ENCODE data around the gene C9orf72. TPM values are rescaled to one million over a fixed set of nuclear protein-coding genes. Genes with fewer than 3 reads are reported as not detected.

C9orf72 gene
- total and polyA plus RNA-seq, 2 of the 8 experiments (the other 6 are each of a cell fraction or from before 2014, with no cell fraction given): 7.2 to 17.5 TPM

GRCh38 chr9:27581826-27582225 lies 8.5 kb upstream of the C9orf72 start:
- H2BK5ac ChIP-seq (ENCODE audit: low read depth, low read length): no peak overlapping the region
- no peak overlapping the region for H3K14ac ChIP-seq (ENCODE audit: insufficient read length)
- H3K36me3 ChIP-seq (ENCODE audit: control insufficient read depth in 2 of 4, insufficient read depth in 4 of 4, low read length in 3 of 4): no peaks in the 10 kb centered on the region
- DNase-seq (ENCODE audit: low read depth in 1 of 2, low spot score in 2 of 2): no peak
- no peaks in the 10 kb centered on the region for H3K79me2 ChIP-seq (ENCODE audit: control insufficient read depth in 1 of 2, insufficient read depth in 2 of 2, low read length in 2 of 2)
- FAIRE-seq: no peak
- 88% methylated on average over 1 of the region's 1 CpG; no CpG with 5 or more reads in 1 of the 2 experiments for WGBS, 2 experiments (ENCODE audit: extremely low coverage in 1 of 2, insufficient coverage in 1 of 2, insufficient read length in 1 of 2, insufficient replicate concordance in 2 of 2, low coverage in 1 of 2, low lambda C conversion rate in 2 of 2, missing lambda C conversion rate in 1 of 2)
- no peak overlapping the region for H4K8ac ChIP-seq (ENCODE audit: extremely low read depth, insufficient read depth, low read length)
- H3K56ac ChIP-seq (replicated peaks; ENCODE audit: insufficient read length, low read depth, low read length): no peak overlapping the region
- no peak overlapping the region for H3K23ac ChIP-seq (ENCODE audit: insufficient read length)
- POLR2A ChIA-PET (ENCODE audit: partially characterized antibody): no interaction called here
- H3K23me2 ChIP-seq (ENCODE audit: low read depth, low read length): no peaks in the 10 kb centered on the region; the same call in 1 of the 2 replicates
- no peak overlapping the region for H2BK20ac ChIP-seq (ENCODE audit: low read length)
- no peaks in the 10 kb centered on the region for H3K4me1 ChIP-seq (replicated peaks in 1 of 4; ENCODE audit: control insufficient read depth in 3 of 4, insufficient read depth in 4 of 4, low read length in 3 of 4)
- H3K27me3 ChIP-seq (replicated peaks in 1 of 4; ENCODE audit: control insufficient read depth in 3 of 4, extremely low read depth in 1 of 4, insufficient read depth in 3 of 4, low read length in 3 of 4): no peaks in the 10 kb centered on the region
- no peaks in the 10 kb centered on the region for H3K79me1 ChIP-seq (ENCODE audit: low read depth, low read length)
- no peak overlapping the region for H2BK12ac ChIP-seq (ENCODE audit: low read depth, low read length)
- H3K4ac ChIP-seq (replicated peaks; ENCODE audit: insufficient read length, low read depth, low read length): no peak overlapping the region
- no peak overlapping the region for H4K5ac ChIP-seq (ENCODE audit: insufficient read length, low read depth, low read length)
- no peak overlapping the region for H3K18ac ChIP-seq (ENCODE audit: extremely low read depth, low read length)
- H2AFZ ChIP-seq (ENCODE audit: low read length): no peak overlapping the region
- H3K4me2 ChIP-seq (ENCODE audit: insufficient read depth in 1 of 2, low read depth in 2 of 2, low read length in 2 of 2): no peak overlapping the region
- CTCF ChIA-PET (ENCODE audit: partially characterized antibody): interaction anchor here (0.6 kb wide), 1 partner anchor 403 kb away, joined by 3 read pairs; no protein-coding TSS in a partner anchor
- no peak overlapping the region for H3K27ac ChIP-seq (ENCODE audit: low read depth, low read length)
- H3K9me3 ChIP-seq (ENCODE audit: insufficient read depth in 2 of 2, low read depth in 1 of 2, low read length in 1 of 2): peaks cover 5 to 10% of the 10 kb centered on the region in 2 experiments; a peak in 2 of 4 replicates
- no peaks in the 10 kb centered on the region for H4K20me1 ChIP-seq (replicated peaks in 1 of 2; ENCODE audit: control insufficient read depth in 1 of 2, insufficient read depth in 2 of 2, low read length in 2 of 2)
- H3K9ac ChIP-seq (replicated peaks in 1 of 4; ENCODE audit: extremely low read depth in 1 of 4, low read depth in 3 of 4, low read length in 3 of 4): no peak overlapping the region
- H3K4me3 ChIP-seq (ENCODE audit: extremely low read depth in 1 of 4, insufficient read depth in 2 of 4, low read depth in 3 of 4, low read length in 4 of 4): no peak overlapping the region
- no peak overlapping the region for H2BK15ac ChIP-seq (ENCODE audit: low read length)
- H4K91ac ChIP-seq (replicated peaks; ENCODE audit: insufficient read length, low read length): no peak overlapping the region
- H2BK120ac ChIP-seq (replicated peaks; ENCODE audit: low read depth, low read length): no peak overlapping the region
- H2AK5ac ChIP-seq (ENCODE audit: low read depth, low read length): no peak overlapping the region
- TF ChIP-seq SP4 (IDR thresholded peaks at IDR 0.05; ENCODE audit: low read length) (no peak), RAD21 (IDR thresholded peaks at IDR 0.05 in 1 of 2, conservative IDR thresholded peaks at IDR 0.05 in 1 of 2; ENCODE audit: low read depth in 2 of 2, low read length in 2 of 2) (no peak), BRCA1 (IDR thresholded peaks at IDR 0.05; ENCODE audit: low read depth, low read length) (no peak), KDM1A (IDR thresholded peaks at IDR 0.05; ENCODE audit: borderline replicate concordance, low read length) (no peak), RNF2 (IDR thresholded peaks at IDR 0.05; ENCODE audit: borderline replicate concordance, low read depth, low read length, missing control alignments, poor library complexity, severe bottlenecking) (no peak), KDM5A (IDR thresholded peaks at IDR 0.05; ENCODE audit: low read length) (no peak), FOSL1 (IDR thresholded peaks at IDR 0.05; ENCODE audit: insufficient read depth, low read depth, low read length) (no peak), RXRA (IDR thresholded peaks at IDR 0.05; ENCODE audit: insufficient read depth, low read depth, low read length) (no peak), RBBP5 (IDR thresholded peaks at IDR 0.05; ENCODE audit: borderline replicate concordance, low read depth, low read length) (no peak)
- TF ChIP-seq, protein P1, sequence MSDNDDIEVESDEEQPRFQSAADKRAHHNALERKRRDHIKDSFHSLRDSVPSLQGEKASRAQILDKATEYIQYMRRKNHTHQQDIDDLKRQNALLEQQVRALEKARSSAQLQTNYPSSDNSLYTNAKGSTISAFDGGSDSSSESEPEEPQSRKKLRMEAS (IDR thresholded peaks at IDR 0.05): no peak
- TF ChIP-seq, protein P2, sequence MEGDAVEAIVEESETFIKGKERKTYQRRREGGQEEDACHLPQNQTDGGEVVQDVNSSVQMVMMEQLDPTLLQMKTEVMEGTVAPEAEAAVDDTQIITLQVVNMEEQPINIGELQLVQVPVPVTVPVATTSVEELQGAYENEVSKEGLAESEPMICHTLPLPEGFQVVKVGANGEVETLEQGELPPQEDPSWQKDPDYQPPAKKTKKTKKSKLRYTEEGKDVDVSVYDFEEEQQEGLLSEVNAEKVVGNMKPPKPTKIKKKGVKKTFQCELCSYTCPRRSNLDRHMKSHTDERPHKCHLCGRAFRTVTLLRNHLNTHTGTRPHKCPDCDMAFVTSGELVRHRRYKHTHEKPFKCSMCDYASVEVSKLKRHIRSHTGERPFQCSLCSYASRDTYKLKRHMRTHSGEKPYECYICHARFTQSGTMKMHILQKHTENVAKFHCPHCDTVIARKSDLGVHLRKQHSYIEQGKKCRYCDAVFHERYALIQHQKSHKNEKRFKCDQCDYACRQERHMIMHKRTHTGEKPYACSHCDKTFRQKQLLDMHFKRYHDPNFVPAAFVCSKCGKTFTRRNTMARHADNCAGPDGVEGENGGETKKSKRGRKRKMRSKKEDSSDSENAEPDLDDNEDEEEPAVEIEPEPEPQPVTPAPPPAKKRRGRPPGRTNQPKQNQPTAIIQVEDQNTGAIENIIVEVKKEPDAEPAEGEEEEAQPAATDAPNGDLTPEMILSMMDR (IDR thresholded peaks at IDR 0.05; ENCODE audit: control extremely low read depth in 1 of 3, insufficient read depth in 1 of 3, low read depth in 1 of 3, low read length in 3 of 3): no peak
